ENCODE measurements around the gene SIRT1.
"Not testable (repeated sequence)": the region's sequence is repeated elsewhere in the genome, so short reads cannot be mapped to it uniquely, and the experiment has no call there.

The SIRT1 gene

DNA sequence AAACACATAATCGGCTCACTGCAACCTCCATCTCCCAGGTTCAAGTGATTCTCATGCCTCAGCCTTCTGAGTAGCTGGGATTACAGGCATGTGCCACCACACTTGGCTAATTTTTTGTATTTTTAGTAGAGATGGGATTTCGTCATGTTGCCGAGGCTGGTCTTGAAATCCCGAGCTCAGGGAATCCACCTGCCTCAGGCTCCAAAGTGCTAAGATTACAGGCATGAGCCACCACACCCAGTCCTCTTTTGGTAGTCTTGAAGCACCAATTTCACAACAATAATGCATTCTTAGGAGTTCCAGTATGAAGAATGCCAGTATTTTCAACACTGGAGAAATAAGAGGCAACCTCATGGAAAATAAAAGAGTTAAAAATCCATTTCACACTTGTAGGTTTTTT is 81.6 kb downstream of the SIRT1 start:
- DNase-seq = not testable (repeated sequence)
